ENCODE results near the gene TMEM190.

TMEM190 gene

DNA sequence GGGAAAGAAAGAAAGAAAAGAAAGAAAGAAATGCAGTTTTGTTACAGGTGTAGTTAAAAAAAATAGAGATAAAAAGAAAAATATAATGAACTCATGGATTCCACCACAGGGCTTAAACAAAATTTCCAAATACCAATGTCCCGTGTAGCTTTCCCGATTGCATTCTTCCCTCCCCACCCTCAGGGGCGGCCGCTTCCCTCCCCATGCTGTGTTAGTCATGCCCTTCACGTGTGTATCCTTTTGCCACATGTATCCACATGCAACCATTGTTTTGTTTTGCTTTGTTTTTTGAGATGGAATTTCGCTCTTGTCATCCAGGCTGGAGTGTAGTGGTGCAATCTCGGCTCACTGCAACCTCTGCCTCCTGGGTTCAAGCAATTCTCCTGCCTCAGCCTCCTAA lies 40.5 kb upstream of the TMEM190 start:
- Histone ChIP-seq H2AFZ (ENCODE audit: insufficient read depth, low read length, poor library complexity) (no peak overlapping the region), H3K79me2 (ENCODE audit: control insufficient read depth, insufficient read depth, low read length, poor library complexity) (peaks cover 8% of the 10 kb centered on the region), H2AK5ac (ENCODE audit: low read length) (no peak overlapping the region), H3K18ac (ENCODE audit: low read length) (no peak overlapping the region), H3K9ac (ENCODE audit: low read length) (no peak overlapping the region), H3K27me3 (ENCODE audit: insufficient read depth, low read length) (no peaks in the 10 kb centered on the region), H3K4me1 (ENCODE audit: control insufficient read depth in 1 of 2, insufficient read depth in 2 of 2, low read length in 2 of 2) (peaks cover 3 to 10% of the 10 kb centered on the region in 2 experiments), H3K36me3 (ENCODE audit: control insufficient read depth in 1 of 2, insufficient read depth in 2 of 2, low read length in 2 of 2) (no peaks in the 10 kb centered on the region), H4K12ac (ENCODE audit: low read depth, low read length) (no peak overlapping the region), H3K79me1 (ENCODE audit: low read length) (peaks cover 15% of the 10 kb centered on the region), H3K23ac (ENCODE audit: low read length) (no peak overlapping the region), H3K9me3 (ENCODE audit: insufficient read depth, low read depth, low read length) (no peaks in the 10 kb centered on the region), H3K4ac (ENCODE audit: low read depth, low read length) (no peak overlapping the region), H2BK5ac (ENCODE audit: low read depth, low read length, poor library complexity) (no peak overlapping the region), H3K27ac (ENCODE audit: low read depth, low read length) (no peak overlapping the region), H2BK12ac (ENCODE audit: low read length) (no peak overlapping the region), H4K8ac (ENCODE audit: low read depth, low read length) (no peak overlapping the region), H4K91ac (ENCODE audit: low read depth, low read length) (no peak overlapping the region), H3K4me2 (ENCODE audit: low read length) (no peak overlapping the region), H2BK120ac (ENCODE audit: insufficient read depth, low read length, poor library complexity) (no peak overlapping the region), H3K4me3 (ENCODE audit: low read depth, low read length) (no peak overlapping the region), H3K14ac (ENCODE audit: low read length) (no peak overlapping the region)
- no CpG with 5 or more reads among the region's 7 CpGs for WGBS (ENCODE audit: extremely low coverage, insufficient coverage, insufficient read length)
- peak; percentile 92 to 95 for DNase-seq

DNA sequence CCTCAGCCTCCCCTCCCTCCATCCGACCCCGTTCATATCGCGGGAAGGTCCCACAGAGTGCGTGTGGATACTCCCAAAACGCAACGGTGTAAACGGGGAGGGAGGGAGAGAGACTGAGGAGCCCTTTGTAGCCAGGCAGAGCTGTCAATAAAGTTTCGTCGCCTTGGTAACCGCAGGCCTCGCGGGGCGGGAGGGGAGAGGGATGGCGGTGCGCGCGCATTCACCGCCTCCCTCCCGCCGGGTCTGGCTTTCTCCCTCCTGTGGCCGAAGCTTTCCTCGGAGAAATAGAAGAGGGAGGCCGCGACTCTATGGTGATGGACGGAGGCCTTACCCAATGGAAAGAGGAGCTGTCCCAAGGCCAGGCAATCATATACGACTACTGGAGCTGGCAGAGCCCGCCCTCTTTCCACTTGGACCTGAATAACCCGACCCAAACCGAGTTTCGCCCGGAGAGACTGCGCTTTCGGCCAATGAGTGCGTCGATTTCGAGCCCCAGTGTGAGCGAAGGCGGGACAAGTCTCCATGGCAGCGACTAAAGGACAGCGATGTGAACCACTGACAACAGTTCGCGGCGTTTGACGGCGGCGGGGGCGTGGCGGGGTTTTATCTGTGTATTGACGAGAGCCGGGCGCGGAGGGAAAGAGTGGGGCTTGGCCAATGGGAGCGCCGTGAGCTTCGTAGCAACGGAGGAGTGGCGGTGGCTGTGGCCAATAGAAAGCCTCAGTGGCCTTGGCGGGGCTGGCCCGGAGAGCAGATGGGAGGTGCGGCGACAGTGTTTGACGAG lies 37.3 kb upstream of the TMEM190 start, which contains the start of gene KMT5C:
TSS of gene KMT5C (plus strand) at position 772 of the 784 bp plus-strand sequence. CDS start 2,061 bp downstream, outside the sequence.
- H3K9me3 ChIP-seq (ENCODE audit: insufficient read depth, low read depth, low read length), result no peaks in the 10 kb centered on the region
- peak within 1 kb of the TSS; percentile 91 for H2BK120ac ChIP-seq (ENCODE audit: insufficient read depth, low read length, poor library complexity)
- H2AFZ ChIP-seq (ENCODE audit: insufficient read depth, low read length, poor library complexity), result peak within 1 kb of the TSS; percentile 66
- H3K79me2 ChIP-seq (ENCODE audit: control insufficient read depth, insufficient read depth, low read length, poor library complexity), result peaks cover 8% of the 10 kb centered on the region
- H4K91ac ChIP-seq (ENCODE audit: low read depth, low read length), result peak within 1 kb of the TSS; percentile 96
- DNase-seq, result peak; percentile 100
- H3K14ac ChIP-seq (ENCODE audit: low read length), result peak within 1 kb of the TSS; percentile 98
- H3K4ac ChIP-seq (ENCODE audit: low read depth, low read length), result peak within 1 kb of the TSS; percentile 95
- H3K4me1 ChIP-seq (ENCODE audit: control insufficient read depth in 1 of 2, insufficient read depth in 2 of 2, low read length in 2 of 2), result peaks cover 8 to 21% of the 10 kb centered on the region in 2 experiments
- H3K79me1 ChIP-seq (ENCODE audit: low read length), result peaks cover 16% of the 10 kb centered on the region
- peak within 1 kb of the TSS; percentile 87 for H4K8ac ChIP-seq (ENCODE audit: low read depth, low read length)
- peak within 1 kb of the TSS; percentile 81 for H3K9ac ChIP-seq (ENCODE audit: low read length)
- H3K4me2 ChIP-seq (ENCODE audit: low read length), result peak within 1 kb of the TSS; percentile 90
- peak within 1 kb of the TSS; percentile 67 for H2BK12ac ChIP-seq (ENCODE audit: low read length)
- H2AK5ac ChIP-seq (ENCODE audit: low read length), result peak within 1 kb of the TSS; percentile 99
- H3K36me3 ChIP-seq (ENCODE audit: control insufficient read depth in 1 of 2, insufficient read depth in 2 of 2, low read length in 2 of 2), result peaks cover 22 to 24% of the 10 kb centered on the region in 2 experiments
- peak within 1 kb of the TSS; percentile 76 for H3K4me3 ChIP-seq (ENCODE audit: low read depth, low read length)
- peak within 1 kb of the TSS; percentile 95 for H2BK5ac ChIP-seq (ENCODE audit: low read depth, low read length, poor library complexity)
- peak within 1 kb of the TSS; percentile 98 for H3K27ac ChIP-seq (ENCODE audit: low read depth, low read length)
- no peaks in the 10 kb centered on the region for H3K27me3 ChIP-seq (ENCODE audit: insufficient read depth, low read length)
- no peak within 1 kb of the TSS for H3K23ac ChIP-seq (ENCODE audit: low read length)
- WGBS (ENCODE audit: extremely low coverage, insufficient coverage, insufficient read length), result no CpG with 5 or more reads among the region's 63 CpGs
- peak within 1 kb of the TSS; percentile 96 for H3K18ac ChIP-seq (ENCODE audit: low read length)
- H4K12ac ChIP-seq (ENCODE audit: low read depth, low read length), result peak within 1 kb of the TSS; percentile 88

DNA sequence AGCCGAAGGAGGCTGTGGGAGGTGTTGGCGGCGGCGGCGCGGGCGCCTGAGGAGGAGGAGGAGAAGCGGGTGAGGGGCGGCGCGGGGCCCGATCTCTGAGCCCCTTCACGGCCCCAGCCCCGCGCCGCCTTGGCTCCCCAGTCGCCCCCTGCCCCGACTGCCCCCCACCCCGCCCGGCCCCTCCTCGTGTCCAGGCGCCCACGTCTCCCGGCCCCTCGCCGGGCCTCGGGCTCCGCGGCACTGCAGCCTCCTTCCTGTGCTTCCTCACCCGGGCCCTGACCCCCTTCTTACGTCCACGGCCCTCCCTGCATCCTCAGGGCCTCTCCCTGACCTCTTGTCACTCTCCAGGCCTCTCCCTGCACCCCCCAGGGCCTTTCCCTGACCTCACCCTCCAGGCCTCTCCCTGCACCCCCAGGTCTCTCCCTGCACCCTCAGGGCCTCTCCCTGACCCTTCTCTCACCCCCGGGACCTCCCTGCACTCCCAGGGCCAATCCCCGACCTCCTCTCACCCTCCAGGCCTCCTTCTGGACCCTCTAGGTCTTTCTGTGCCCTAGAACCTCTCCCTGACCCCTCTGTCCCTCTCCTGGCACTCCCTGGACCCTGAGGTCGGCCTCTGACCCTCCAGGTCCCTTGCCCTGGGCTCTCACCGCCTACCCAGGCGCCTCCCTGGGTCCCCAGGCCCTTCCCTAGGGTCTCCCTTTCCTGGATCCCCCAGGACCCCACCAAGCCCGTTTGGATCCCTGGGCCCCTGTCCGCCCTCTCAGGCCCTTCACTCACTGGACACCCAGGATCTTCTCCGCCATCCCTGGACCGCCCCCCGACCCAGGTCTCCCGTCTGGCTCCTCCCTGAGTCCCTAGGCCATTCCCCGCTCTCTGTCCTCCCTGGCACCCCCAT lies 36.5 kb upstream of the TMEM190 start:
- Histone ChIP-seq H2AFZ (ENCODE audit: insufficient read depth, low read length, poor library complexity) (peak overlapping the region; percentile 66), H3K79me2 (ENCODE audit: control insufficient read depth, insufficient read depth, low read length, poor library complexity) (peaks cover 8% of the 10 kb centered on the region), H4K12ac (ENCODE audit: low read depth, low read length) (peak overlapping the region; percentile 88), H3K4me1 (ENCODE audit: control insufficient read depth in 1 of 2, insufficient read depth in 2 of 2, low read length in 2 of 2) (peaks cover 10 to 27% of the 10 kb centered on the region in 2 experiments), H2BK5ac (ENCODE audit: low read depth, low read length, poor library complexity) (peak overlapping the region; percentile 86), H3K27ac (ENCODE audit: low read depth, low read length) (peak overlapping the region; percentile 73), H3K27me3 (ENCODE audit: insufficient read depth, low read length) (no peaks in the 10 kb centered on the region), H2BK120ac (ENCODE audit: insufficient read depth, low read length, poor library complexity) (peak overlapping the region; percentile 81), H3K9me3 (ENCODE audit: insufficient read depth, low read depth, low read length) (no peaks in the 10 kb centered on the region), H4K91ac (ENCODE audit: low read depth, low read length) (peak overlapping the region; percentile 95), H3K23ac (ENCODE audit: low read length) (no peak overlapping the region), H3K14ac (ENCODE audit: low read length) (peak overlapping the region; percentile 98), H3K4ac (ENCODE audit: low read depth, low read length) (peak overlapping the region; percentile 95), H3K4me3 (ENCODE audit: low read depth, low read length) (peak overlapping the region; percentile 76), H3K79me1 (ENCODE audit: low read length) (peaks cover 25% of the 10 kb centered on the region), H3K36me3 (ENCODE audit: control insufficient read depth in 1 of 2, insufficient read depth in 2 of 2, low read length in 2 of 2) (peaks cover 25 to 30% of the 10 kb centered on the region in 2 experiments), H3K4me2 (ENCODE audit: low read length) (peak overlapping the region; percentile 90), H3K18ac (ENCODE audit: low read length) (peak overlapping the region; percentile 96), H2AK5ac (ENCODE audit: low read length) (peak overlapping the region; percentile 99), H2BK12ac (ENCODE audit: low read length) (peak overlapping the region; percentile 67), H3K9ac (ENCODE audit: low read length) (peak overlapping the region; percentile 81), H4K8ac (ENCODE audit: low read depth, low read length) (peak overlapping the region; percentile 87)
- no CpG with 5 or more reads among the region's 44 CpGs for WGBS (ENCODE audit: extremely low coverage, insufficient coverage, insufficient read length)
- no peak for DNase-seq

DNA sequence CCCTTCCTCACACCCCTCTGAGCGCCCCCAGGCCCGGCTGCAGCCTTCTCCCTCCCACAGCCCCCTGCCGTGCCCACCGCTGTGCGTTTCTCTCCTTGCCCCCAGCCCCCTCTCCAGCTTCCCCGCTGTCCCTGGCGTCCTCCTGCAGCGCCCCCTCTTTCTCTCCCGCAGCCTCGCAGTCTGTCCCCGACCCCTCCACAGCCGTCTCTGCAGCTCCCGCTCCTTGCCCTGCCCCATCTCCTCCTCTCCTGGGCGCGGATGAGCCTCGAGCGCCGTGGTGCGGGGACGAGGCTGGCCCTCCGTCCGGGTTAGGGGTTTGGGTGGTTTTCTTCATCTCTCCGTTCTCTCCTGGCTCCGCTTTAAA lies 35.9 kb upstream of the TMEM190 start:
- peaks cover 29 to 35% of the 10 kb centered on the region in 2 experiments for H3K36me3 ChIP-seq (ENCODE audit: control insufficient read depth in 1 of 2, insufficient read depth in 2 of 2, low read length in 2 of 2)
- peak in 1 of 2 donors; percentile 39 for DNase-seq
- peak overlapping the region; percentile 98 for H3K14ac ChIP-seq (ENCODE audit: low read length)
- H3K27me3 ChIP-seq (ENCODE audit: insufficient read depth, low read length), result no peaks in the 10 kb centered on the region
- peak overlapping the region; percentile 81 for H2BK120ac ChIP-seq (ENCODE audit: insufficient read depth, low read length, poor library complexity)
- peaks cover 8% of the 10 kb centered on the region for H3K79me2 ChIP-seq (ENCODE audit: control insufficient read depth, insufficient read depth, low read length, poor library complexity)
- no peak overlapping the region for H3K23ac ChIP-seq (ENCODE audit: low read length)
- peaks cover 10 to 27% of the 10 kb centered on the region in 2 experiments for H3K4me1 ChIP-seq (ENCODE audit: control insufficient read depth in 1 of 2, insufficient read depth in 2 of 2, low read length in 2 of 2)
- peak overlapping the region; percentile 73 for H3K27ac ChIP-seq (ENCODE audit: low read depth, low read length)
- no CpG with 5 or more reads among the region's 24 CpGs for WGBS (ENCODE audit: extremely low coverage, insufficient coverage, insufficient read length)
- peaks cover 28% of the 10 kb centered on the region for H3K79me1 ChIP-seq (ENCODE audit: low read length)
- peak overlapping the region; percentile 87 for H4K8ac ChIP-seq (ENCODE audit: low read depth, low read length)
- peak overlapping the region; percentile 81 for H3K9ac ChIP-seq (ENCODE audit: low read length)
- H4K12ac ChIP-seq (ENCODE audit: low read depth, low read length), result peak overlapping the region; percentile 33
- no peak overlapping the region for H2AFZ ChIP-seq (ENCODE audit: insufficient read depth, low read length, poor library complexity)
- peak overlapping the region; percentile 99 for H2AK5ac ChIP-seq (ENCODE audit: low read length)
- H4K91ac ChIP-seq (ENCODE audit: low read depth, low read length), result peak overlapping the region; percentile 95
- peak overlapping the region; percentile 76 for H3K4me3 ChIP-seq (ENCODE audit: low read depth, low read length)
- H2BK5ac ChIP-seq (ENCODE audit: low read depth, low read length, poor library complexity), result peak overlapping the region; percentile 86
- H3K9me3 ChIP-seq (ENCODE audit: insufficient read depth, low read depth, low read length), result no peaks in the 10 kb centered on the region
- H3K4me2 ChIP-seq (ENCODE audit: low read length), result peak overlapping the region; percentile 90
- H3K4ac ChIP-seq (ENCODE audit: low read depth, low read length), result peak overlapping the region; percentile 95
- H3K18ac ChIP-seq (ENCODE audit: low read length), result peak overlapping the region; percentile 96
- peak overlapping the region; percentile 26 for H2BK12ac ChIP-seq (ENCODE audit: low read length)
